Activated CD4-positive, alpha-beta memory T cell treated with anti-CD3 and anti-CD28 coated beads for 36 hours (primary cell): ENCODE data around the gene FLT1. TPM values are rescaled to one million over a fixed set of nuclear protein-coding genes. Genes with fewer than 3 reads are reported as not detected.

Experiments
- CTCF ChIA-PET: fragments of 350-600 bp; sonication (Branson Sonifier 250); formaldehyde crosslinking; loops from one replicate; lab custom pipeline; 2021; ENCODE audit warnings: antibody characterized with exemption, inconsistent platforms; lab: Charles Lee
- POLR2A ChIA-PET: fragments of 350-600 bp; sonication (Branson Sonifier 250); formaldehyde crosslinking; loops from one replicate; lab custom pipeline; 2021; ENCODE audit warnings: antibody characterized with exemption; lab: Charles Lee
- DNase-seq: peaks from one replicate; pipeline ENCODE4 v3.0.0-alpha.2; 2020
- H3K27ac Mint-ChIP-seq: one replicate; pipeline ENCODE4 v1.8.0; 2021; ENCODE audit warnings: mixed read lengths
- H3K27me3 Mint-ChIP-seq: one replicate; pipeline ENCODE4 v1.8.0; 2021; ENCODE audit warnings: mixed read lengths
- H3K36me3 Mint-ChIP-seq: one replicate; pipeline ENCODE4 v1.8.0; 2021; ENCODE audit warnings: mixed read lengths
- H3K4me1 Mint-ChIP-seq: one replicate; pipeline ENCODE4 v1.8.0; 2021; ENCODE audit warnings: low read depth, mixed read lengths
- H3K4me3 Mint-ChIP-seq: one replicate; pipeline ENCODE4 v1.8.0; 2021; ENCODE audit warnings: mild to moderate bottlenecking, mixed read lengths
- H3K9me3 Mint-ChIP-seq: one replicate; pipeline ENCODE4 v1.8.0; 2021; ENCODE audit warnings: mixed read lengths
- intact Hi-C: fragments of 100-400 bp; cut with micrococcal nuclease; formaldehyde crosslinking; loops from one replicate; pipeline ENCODE4 v1.15.1; 2023
- total RNA-seq, 2 experiments: library from RNA; stranded (reverse); gene quantifications; one replicate each; pipeline ENCODE4 v1.2.3, GENCODE V29; 2021

FLT1 gene
- total RNA-seq, 2 experiments from 2014 or later: 17.2 to 19.5 TPM

GRCh38 chr13:28355822-28356371 is 139.0 kb downstream of the FLT1 start:
- ChIA-PET POLR2A (no interaction called here), CTCF (no interaction called here)
- peaks cover 18% of the 10 kb centered on the region for H3K4me1 Mint-ChIP-seq
- no peak for DNase-seq
- no peaks in the 10 kb centered on the region for H3K27me3 Mint-ChIP-seq
- intact Hi-C loops: no loop called here
- no peaks in the 10 kb centered on the region for H3K36me3 Mint-ChIP-seq
- no peak overlapping the region for H3K27ac Mint-ChIP-seq
- no peaks in the 10 kb centered on the region for H3K9me3 Mint-ChIP-seq
- no peak overlapping the region for H3K4me3 Mint-ChIP-seq

GRCh38 chr13:28355046-28355821 is 139.7 kb downstream of the FLT1 start:
- Mint-ChIP-seq H3K27me3 (no peaks in the 10 kb centered on the region), H3K4me3 (no peak overlapping the region), H3K36me3 (no peaks in the 10 kb centered on the region), H3K27ac (no peak overlapping the region), H3K4me1 (peaks cover 18% of the 10 kb centered on the region), H3K9me3 (no peaks in the 10 kb centered on the region)
- ChIA-PET POLR2A (no interaction called here), CTCF (no interaction called here)
- intact Hi-C loops: no loop called here
- no peak for DNase-seq

GRCh38 chr13:28353679-28354078 is 141.2 kb downstream of the FLT1 start:
- Mint-ChIP-seq H3K27me3 (no peaks in the 10 kb centered on the region), H3K36me3 (no peaks in the 10 kb centered on the region), H3K27ac (no peak overlapping the region), H3K4me1 (peaks cover 17% of the 10 kb centered on the region), H3K4me3 (no peak overlapping the region), H3K9me3 (no peaks in the 10 kb centered on the region)
- no peak for DNase-seq
- intact Hi-C loops: no loop called here
- POLR2A ChIA-PET: no interaction called here
- CTCF ChIA-PET: no interaction called here

GRCh38 chr13:28349907-28350654 is 144.8 kb downstream of the FLT1 start:
- Mint-ChIP-seq H3K27me3 (peaks cover 3% of the 10 kb centered on the region), H3K4me3 (no peak overlapping the region), H3K4me1 (peaks cover 8% of the 10 kb centered on the region), H3K9me3 (no peaks in the 10 kb centered on the region), H3K27ac (no peak overlapping the region), H3K36me3 (no peaks in the 10 kb centered on the region)
- ChIA-PET CTCF (no interaction called here), POLR2A (no interaction called here)
- intact Hi-C loops: no loop called here
- no peak for DNase-seq

- Mint-ChIP-seq H3K4me1 (peaks cover 8% of the 10 kb centered on the region), H3K36me3 (peaks cover under 1% of the 10 kb centered on the region), H3K9me3 (no peaks in the 10 kb centered on the region), H3K4me3 (no peak overlapping the region), H3K27me3 (peaks cover 3% of the 10 kb centered on the region), H3K27ac (no peak overlapping the region)
- intact Hi-C loops: no loop called here
- POLR2A ChIA-PET: no interaction called here
- DNase-seq: no peak
- CTCF ChIA-PET: no interaction called here
These were observed 145.6 kb downstream of the FLT1 start for GRCh38 chr13:28349371-28349770.

GRCh38 chr13:28347456-28348371 is 147.2 kb downstream of the FLT1 start:
- H3K4me3 Mint-ChIP-seq: no peak overlapping the region

GRCh38 chr13:28346154-28346553 is 148.8 kb downstream of the FLT1 start:
- H3K36me3 Mint-ChIP-seq: peaks cover 1% of the 10 kb centered on the region
- DNase-seq: no peak
- no peaks in the 10 kb centered on the region for H3K9me3 Mint-ChIP-seq
- H3K4me3 Mint-ChIP-seq: no peak overlapping the region
- H3K4me1 Mint-ChIP-seq: peaks cover 8% of the 10 kb centered on the region
- peaks cover 3% of the 10 kb centered on the region for H3K27me3 Mint-ChIP-seq
- no peak overlapping the region for H3K27ac Mint-ChIP-seq
- intact Hi-C loops: no loop called here
- ChIA-PET CTCF (no interaction called here), POLR2A (no interaction called here)

More at GRCh38 chr13:28347456-28348371, 147.2 kb downstream of the FLT1 start:
- no peak for DNase-seq
- Mint-ChIP-seq H3K4me1 (peaks cover 8% of the 10 kb centered on the region), H3K9me3 (no peaks in the 10 kb centered on the region), H3K27me3 (peaks cover 3% of the 10 kb centered on the region), H3K36me3 (peaks cover 1% of the 10 kb centered on the region), H3K27ac (no peak overlapping the region)
- intact Hi-C loops: no loop called here
- POLR2A ChIA-PET: interaction anchor here (0.6 kb wide), 1 partner anchor 98 kb away, joined by 5 read pairs; no protein-coding TSS in a partner anchor
- CTCF ChIA-PET: no interaction called here

- Mint-ChIP-seq H3K4me3 (no peak overlapping the region), H3K4me1 (peaks cover 13% of the 10 kb centered on the region), H3K9me3 (no peaks in the 10 kb centered on the region), H3K36me3 (peaks cover 1% of the 10 kb centered on the region), H3K27me3 (peaks cover 3% of the 10 kb centered on the region), H3K27ac (no peak overlapping the region)
- intact Hi-C loops: no loop called here
- CTCF ChIA-PET: no interaction called here
- POLR2A ChIA-PET: no interaction called here
- DNase-seq: no peak
These were observed 150.8 kb downstream of the FLT1 start for GRCh38 chr13:28344163-28344562.

GRCh38 chr13:28342251-28342650 is 152.7 kb downstream of the FLT1 start:
- H3K9me3 Mint-ChIP-seq: no peaks in the 10 kb centered on the region
- no peak for DNase-seq
- H3K27ac Mint-ChIP-seq: no peak overlapping the region
- ChIA-PET CTCF (no interaction called here), POLR2A (no interaction called here)
- H3K4me1 Mint-ChIP-seq: peaks cover 5% of the 10 kb centered on the region
- peaks cover 3% of the 10 kb centered on the region for H3K27me3 Mint-ChIP-seq
- no peak overlapping the region for H3K4me3 Mint-ChIP-seq
- H3K36me3 Mint-ChIP-seq: peaks cover 1% of the 10 kb centered on the region
- intact Hi-C loops: no loop called here

GRCh38 chr13:28340272-28340793 is 154.6 kb downstream of the FLT1 start:
- H3K36me3 Mint-ChIP-seq: peaks cover 1% of the 10 kb centered on the region
- no peak overlapping the region for H3K27ac Mint-ChIP-seq
- H3K9me3 Mint-ChIP-seq: no peaks in the 10 kb centered on the region
- intact Hi-C loops: no loop called here
- CTCF ChIA-PET: no interaction called here
- peaks cover 5% of the 10 kb centered on the region for H3K4me1 Mint-ChIP-seq
- DNase-seq: no peak
- H3K4me3 Mint-ChIP-seq: no peak overlapping the region
- POLR2A ChIA-PET: no interaction called here
- H3K27me3 Mint-ChIP-seq: no peaks in the 10 kb centered on the region

- Mint-ChIP-seq H3K27ac (no peak overlapping the region), H3K9me3 (no peaks in the 10 kb centered on the region), H3K36me3 (peaks cover 1% of the 10 kb centered on the region), H3K27me3 (no peaks in the 10 kb centered on the region), H3K4me3 (no peak overlapping the region), H3K4me1 (peaks cover 5% of the 10 kb centered on the region)
- DNase-seq: no peak
- ChIA-PET POLR2A (no interaction called here), CTCF (no interaction called here)
- intact Hi-C loops: no loop called here
These were observed 155.5 kb downstream of the FLT1 start for GRCh38 chr13:28339419-28339818.
